HG02870 (cell line): ENCODE measurements around the gene PSMD13.

Experiments used
- ATAC-seq: cut with Tn5 transposase; IDR thresholded peaks from one replicate; pipeline ENCODE4 v1.9.1; 2021; ENCODE audit warnings: mild to moderate bottlenecking, moderate library complexity; ENCODE audit not compliant: unreplicated experiment

Gene PSMD13

GRCh38 chr11:203945-204586 is 32.7 kb upstream of the PSMD13 start:
- no peak for ATAC-seq

- ATAC-seq: no peak
These were observed 32.1 kb upstream of the PSMD13 start for GRCh38 chr11:204587-205109.

GRCh38 chr11:205221-206001 is 31.4 kb upstream of the PSMD13 start:
- ATAC-seq: no peak

- no peak for ATAC-seq
These were observed 30.8 kb upstream of the PSMD13 start for GRCh38 chr11:206002-206384.

- peak; percentile 6 for ATAC-seq
These were observed 30.1 kb upstream of the PSMD13 start for GRCh38 chr11:206526-207207.

GRCh38 chr11:207208-207862 is 29.4 kb upstream of the PSMD13 start, which contains the start of the genes BET1L and RIC8A:
TSS of gene BET1L (minus strand) at chr11:207399. CDS start at chr11:207321, 78 bp downstream.
TSS of gene RIC8A (plus strand) at chr11:207708. CDS start at chr11:208855, 1,147 bp downstream.
- peak; percentile 64 for ATAC-seq

GRCh38 chr11:207863-208180 is 29.0 kb upstream of the PSMD13 start:
- no peak for ATAC-seq

- no peak for ATAC-seq
These were observed 28.4 kb upstream of the PSMD13 start for GRCh38 chr11:208181-208916.

GRCh38 chr11:208917-209260 is 27.9 kb upstream of the PSMD13 start:
- ATAC-seq: no peak

- ATAC-seq: no peak
These were observed 27.3 kb upstream of the PSMD13 start for GRCh38 chr11:209275-210121.

GRCh38 chr11:210122-210802 is 26.5 kb upstream of the PSMD13 start:
- ATAC-seq: no peak

GRCh38 chr11:210803-211180 is 26.0 kb upstream of the PSMD13 start:
- no peak for ATAC-seq

GRCh38 chr11:211295-211694 is 25.5 kb upstream of the PSMD13 start:
- no peak for ATAC-seq

- no peak for ATAC-seq
These were observed 25.0 kb upstream of the PSMD13 start for GRCh38 chr11:211741-212140.

- no peak for ATAC-seq
These were observed 24.4 kb upstream of the PSMD13 start for GRCh38 chr11:212150-213100.

GRCh38 chr11:213111-213510 is 23.7 kb upstream of the PSMD13 start:
- ATAC-seq: no peak

GRCh38 chr11:214083-214482 is 22.7 kb upstream of the PSMD13 start:
- no peak for ATAC-seq

GRCh38 chr11:215581-216037 is 21.2 kb upstream of the PSMD13 start:
- ATAC-seq: no peak
